ENCODE measurements around the gene SPATA19.

Gene SPATA19

GRCh38 chr11:133817449-133817848, 27.9 kb downstream of the SPATA19 start:
- DNase-seq (ENCODE audit: low spot score), result no peak

- DNase-seq (ENCODE audit: low spot score), result no peak
Observed at GRCh38 chr11:133816146-133816870, 29.0 kb downstream of the SPATA19 start.

- peak; percentile 15 for DNase-seq (ENCODE audit: low spot score)
Observed at GRCh38 chr11:133815636-133816035, 29.7 kb downstream of the SPATA19 start.

- DNase-seq (ENCODE audit: low spot score), result no peak
Observed at GRCh38 chr11:133814588-133815100, 30.7 kb downstream of the SPATA19 start.

GRCh38 chr11:133811850-133812685, 33.2 kb downstream of the SPATA19 start:
- no peak for DNase-seq (ENCODE audit: low spot score)

GRCh38 chr11:133810766-133811165, 34.5 kb downstream of the SPATA19 start:
- no peak for DNase-seq (ENCODE audit: low spot score)

GRCh38 chr11:133809569-133810491, 35.5 kb downstream of the SPATA19 start:
- DNase-seq (ENCODE audit: low spot score), result no peak

GRCh38 chr11:133808393-133809140, 36.7 kb downstream of the SPATA19 start:
- no peak for DNase-seq (ENCODE audit: low spot score)

GRCh38 chr11:133803026-133803425, 42.3 kb downstream of the SPATA19 start:
- DNase-seq (ENCODE audit: low spot score), result no peak

- DNase-seq (ENCODE audit: low spot score), result no peak
Observed at GRCh38 chr11:133801356-133801755, 44.0 kb downstream of the SPATA19 start.

- no peak for DNase-seq (ENCODE audit: low spot score)
Observed at GRCh38 chr11:133800666-133801065, 44.6 kb downstream of the SPATA19 start.

GRCh38 chr11:133797554-133797953, 47.8 kb downstream of the SPATA19 start:
- DNase-seq (ENCODE audit: low spot score), result no peak

GRCh38 chr11:133796043-133796795, 49.1 kb downstream of the SPATA19 start:
- no peak for DNase-seq (ENCODE audit: low spot score)

GRCh38 chr11:133795088-133795487, 50.2 kb downstream of the SPATA19 start:
- no peak for DNase-seq (ENCODE audit: low spot score)

- DNase-seq (ENCODE audit: low spot score), result no peak
Observed at GRCh38 chr11:133794205-133794604, 51.1 kb downstream of the SPATA19 start.

- DNase-seq (ENCODE audit: low spot score), result no peak
Observed at GRCh38 chr11:133793271-133794035, 51.9 kb downstream of the SPATA19 start.

GRCh38 chr11:133790995-133791394, 54.3 kb downstream of the SPATA19 start:
- no peak for DNase-seq (ENCODE audit: low spot score)

Data from NAMALWA (cell line).